Endothelial cell of umbilical vein (primary cell): ENCODE measurements around the gene CST3. TPM values are rescaled to one million over a fixed set of nuclear protein-coding genes. Genes with fewer than 3 reads are reported as not detected.

Experiments
- BruUV-seq: library from RNA; stranded (reverse); fragments of 400-500 nt; replicated peaks from 2 replicates; lab custom pipeline; 2021; lab: Mats Ljungman, UMichigan
- CTCF ChIA-PET: fragments of 300-600, 350-600 bp; sonication (Branson Sonifier 250); formaldehyde crosslinking; loops from one replicate; lab custom pipeline; 2021; ENCODE audit warnings: antibody characterized with exemption, inconsistent platforms; lab: Charles Lee
- POLR2A ChIA-PET: fragments of 300-600, 350-600 bp; sonication (Branson Sonifier 250); formaldehyde crosslinking; loops from one replicate; lab custom pipeline; 2021; ENCODE audit warnings: antibody characterized with exemption, inconsistent platforms; lab: Charles Lee
- DNase-seq: peaks from one replicate; pipeline ENCODE4 v3.0.0-alpha.2; 2011; ENCODE audit warnings: low read depth, low spot score
- FAIRE-seq: peaks from 2 replicates; lab custom pipeline; 2011; peaks lifted over from hg19 to GRCh38; lab: Jason Lieb, UNC
- H2AFZ ChIP-seq: 2 replicates; pipeline ENCODE4 v1.6.0; 2012; ENCODE audit warnings: low read depth, low read length, control low read depth, inconsistent platforms
- H3K27ac ChIP-seq: 2 replicates; pipeline ENCODE4 v1.5.1; 2011; ENCODE audit warnings: low read depth, mild to moderate bottlenecking, control low read depth, low read length, moderate library complexity; ENCODE audit not compliant: insufficient read depth
- H3K27me3 ChIP-seq, 2 experiments: 2 replicates each; pipeline versions ENCODE4 v1.6.0 to v1.6.1; 2011; ENCODE audit warnings: low read length in 2 of 2, mixed read lengths in 1 of 2; ENCODE audit not compliant: control insufficient read depth in 2 of 2, insufficient read depth in 2 of 2
- H3K36me3 ChIP-seq, 2 experiments: 2 replicates in 1 of 2; 3 replicates in 1 of 2; pipeline ENCODE4 v1.5.1; 2011; ENCODE audit warnings: low read length in 2 of 2, mild to moderate bottlenecking in 1 of 2, moderate library complexity in 1 of 2; ENCODE audit not compliant: control insufficient read depth in 2 of 2, insufficient read depth in 2 of 2; ENCODE audit errors: extremely low read depth in 1 of 2
- H3K4me1 ChIP-seq: 3 replicates; pipeline ENCODE4 v1.5.1; 2011; ENCODE audit warnings: mild to moderate bottlenecking, low read length; ENCODE audit not compliant: control insufficient read depth, insufficient read depth; ENCODE audit errors: extremely low read depth
- H3K4me2 ChIP-seq: 2 replicates; pipeline ENCODE4 v1.6.1; 2011; ENCODE audit warnings: low read length, control low read depth, mixed read lengths; ENCODE audit not compliant: insufficient read depth
- H3K4me3 ChIP-seq, 3 experiments: fragments of 200-600 bp in 1 of 3; sonication (generic), shearing (Covaris generic) in 1 of 3; replicated peaks in 1 of 3; 2 replicates each; pipeline ENCODE4 v1.5.1; 2011 to 2016; ENCODE audit warnings: control low read depth in 3 of 3, low read length in 3 of 3, mild to moderate bottlenecking in 2 of 3, inconsistent platforms in 1 of 3, low read depth in 1 of 3, moderate library complexity in 1 of 3; ENCODE audit not compliant: insufficient read depth in 1 of 3
- H3K79me2 ChIP-seq: 2 replicates; pipeline ENCODE4 v1.6.0; 2012; ENCODE audit warnings: low read length, inconsistent platforms; ENCODE audit not compliant: control insufficient read depth, insufficient read depth
- H3K9ac ChIP-seq: replicated peaks from 2 replicates; pipeline ENCODE3; 2011; ENCODE audit warnings: low read length, control low read depth; ENCODE audit not compliant: insufficient read depth; ENCODE audit errors: extremely low read depth
- H3K9me1 ChIP-seq: replicated peaks from 3 replicates; pipeline ENCODE4 v1.6.0; 2011; ENCODE audit warnings: mild to moderate bottlenecking, low read length; ENCODE audit not compliant: control insufficient read depth, insufficient read depth; ENCODE audit errors: extremely low read depth
- H3K9me3 ChIP-seq: replicated peaks from 2 replicates; pipeline ENCODE4 v1.5.1; 2012; ENCODE audit warnings: low read length, inconsistent platforms; ENCODE audit not compliant: control insufficient read depth, insufficient read depth
- H4K20me1 ChIP-seq: replicated peaks from 2 replicates; pipeline ENCODE3; 2011; ENCODE audit warnings: mild to moderate bottlenecking, low read length; ENCODE audit not compliant: control insufficient read depth, insufficient read depth; ENCODE audit errors: extremely low read depth
- CTCF ChIP-seq, 2 donors: IDR thresholded peaks; 1 replicate in 1 of 2; 2 replicates in 1 of 2; pipeline ENCODE4 v1.5.1; 2011; ENCODE audit warnings: low read length in 2 of 2, mild to moderate bottlenecking in 2 of 2, moderate library complexity in 2 of 2, control low read depth in 1 of 2, inconsistent platforms in 1 of 2, low read depth in 1 of 2; ENCODE audit not compliant: insufficient read depth in 1 of 2; ENCODE audit errors: extremely low read depth in 1 of 2
- EZH2 ChIP-seq: IDR thresholded peaks from 2 replicates; pipeline ENCODE4 v1.6.1; 2012; ENCODE audit warnings: borderline replicate concordance, low read depth, mild to moderate bottlenecking, moderate library complexity, low read length, inconsistent platforms; ENCODE audit not compliant: severe bottlenecking
- FOS ChIP-seq: IDR thresholded peaks from 2 replicates; pipeline ENCODE4 v1.6.1; 2011; ENCODE audit warnings: mild to moderate bottlenecking, low read length, moderate library complexity, borderline replicate concordance; ENCODE audit not compliant: insufficient read depth
- GATA2 ChIP-seq: IDR thresholded peaks from 2 replicates; pipeline ENCODE4 v1.7.0; 2011; ENCODE audit warnings: low read depth, mild to moderate bottlenecking, moderate library complexity, mixed read lengths, low read length; ENCODE audit not compliant: insufficient read length, insufficient read depth
- JUN ChIP-seq: IDR thresholded peaks from 2 replicates; pipeline ENCODE4 v1.6.1; 2011; ENCODE audit warnings: borderline replicate concordance, low read depth; ENCODE audit not compliant: insufficient read length, insufficient read depth
- MAX ChIP-seq: IDR thresholded peaks from 2 replicates; pipeline ENCODE4 v1.6.1; 2011; ENCODE audit not compliant: insufficient read depth, insufficient read length
- MYC ChIP-seq: IDR thresholded peaks from one replicate; pipeline ENCODE4 v1.6.1; 2011; ENCODE audit warnings: mild to moderate bottlenecking, low read depth, low read length
- POLR2A ChIP-seq: IDR thresholded peaks from 2 replicates; pipeline ENCODE4 v1.6.1; 2012; ENCODE audit warnings: low read depth, mild to moderate bottlenecking, control low read depth, low read length
- POLR2AphosphoS5 ChIP-seq: IDR thresholded peaks from 2 replicates; pipeline ENCODE4 v1.6.1; 2012; ENCODE audit warnings: low read depth, mild to moderate bottlenecking, control low read depth, low read length, moderate library complexity; ENCODE audit not compliant: insufficient read depth
- dilution Hi-C: fragments of 300-500 bp; cut with MboI; formaldehyde crosslinking; loops from one replicate; pipeline ENCODE4 v1.15.0; 2019; ENCODE audit warnings: low sequenced_read_pairs; ENCODE audit not compliant: extremely low pct_ligation_motif_present
- intact Hi-C: fragments of 100-400 bp; cut with micrococcal nuclease; formaldehyde crosslinking; loops from one replicate; pipeline ENCODE4 v1.10.0; 2022
- polyA plus RNA-seq, 4 experiments: library from polyadenylated mRNA; depleted of rRNA in 3 of 4; stranded (reverse) in 3 of 4; unstranded in 1 of 4; fragments of >200 nt; gene quantifications; 2 replicates each; pipeline versions ENCODE4 v1.2.1 to v1.2.3, GENCODE V29; 2011 to 2012; ENCODE audit warnings: missing spikeins in 1 of 4
- total RNA-seq: library from RNA; stranded (reverse); gene quantifications from 2 replicates; pipeline ENCODE4 v1.2.3, GENCODE V29; 2021

The CST3 gene
- total and polyA plus RNA-seq, 2 donors (not counting 3 experiments of a cell fraction or from before 2014, with no cell fraction given), result 251 to 479 TPM

GRCh38 chr20:23604306-23604705 is 33.4 kb downstream of the CST3 start:
- TF ChIP-seq POLR2A, result no peak
- TF ChIP-seq POLR2AphosphoS5, result no peak
- no peak for TF ChIP-seq JUN
- TF ChIP-seq MYC, result no peak
- no peak for TF ChIP-seq FOS
- no peak for TF ChIP-seq GATA2
- TF ChIP-seq CTCF (IDR thresholded peaks at IDR 0.05; ENCODE audit: extremely low read depth in 1 of 2, insufficient read depth in 1 of 2, low read depth in 1 of 2, low read length in 2 of 2), result no peak
- TF ChIP-seq EZH2, result no peak
- TF ChIP-seq MAX, result no peak
- no peaks in the 10 kb centered on the region for H3K9me3 ChIP-seq
- BruUV-seq, result no TSS peak
- H2AFZ ChIP-seq, result no peak overlapping the region
- H3K36me3 ChIP-seq, result no peaks in the 10 kb centered on the region
- intact Hi-C loops (loop anchor here (10.0 kb wide), 3 partner anchors 60 to 920 kb away; partner anchors contain the start of gene THBD), dilution Hi-C loops (no loop called here)
- FAIRE-seq, result no peak
- no peaks in the 10 kb centered on the region for H3K4me1 ChIP-seq
- no peak overlapping the region for H3K27ac ChIP-seq
- ChIA-PET CTCF (interaction anchor here (1.0 to 2.2 kb wide), 2 partner anchors 160 to 162 kb away, joined by 3 to 8 read pairs; no protein-coding TSS in a partner anchor), POLR2A (no interaction called here)
- H3K79me2 ChIP-seq, result no peaks in the 10 kb centered on the region
- peaks cover 9 to 12% of the 10 kb centered on the region in 2 experiments for H3K27me3 ChIP-seq
- DNase-seq, result no peak
- no peak overlapping the region for H3K4me3 ChIP-seq
- H4K20me1 ChIP-seq, result no peaks in the 10 kb centered on the region
- no peak overlapping the region for H3K4me2 ChIP-seq
- no peak overlapping the region for H3K9ac ChIP-seq
- H3K9me1 ChIP-seq, result no peaks in the 10 kb centered on the region
